NCI-H146 (cell line): ENCODE results near the gene ZNF408.
"Not testable (repeated sequence)": the region's sequence is repeated elsewhere in the genome, so short reads cannot be mapped to it uniquely, and the experiment has no call there.

Experiments
- DNase-seq: peaks from one replicate; lab custom pipeline; 2025; lab: John Stamatoyannopoulos, UW

Gene ZNF408

DNA sequence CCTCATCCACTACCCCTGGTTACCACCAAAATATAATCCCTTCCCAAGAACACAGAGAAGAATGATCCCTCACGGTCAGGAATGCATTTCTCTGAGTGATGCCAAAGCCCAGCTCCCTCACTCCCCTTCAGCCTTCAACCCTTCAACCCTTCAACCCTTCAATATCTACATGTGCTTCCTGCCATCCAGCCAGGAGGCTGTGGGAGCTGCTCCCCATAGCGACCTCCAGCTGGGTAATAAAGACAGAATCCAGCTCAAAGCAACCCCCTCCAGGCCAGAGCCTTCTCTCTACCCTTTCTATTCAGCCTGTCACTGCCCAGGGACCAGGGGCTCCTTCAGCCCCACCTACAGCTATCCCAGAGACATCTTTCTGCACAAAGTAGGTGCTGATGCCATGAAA lies 3.1 kb upstream of the ZNF408 start:
- no peak for DNase-seq

DNA sequence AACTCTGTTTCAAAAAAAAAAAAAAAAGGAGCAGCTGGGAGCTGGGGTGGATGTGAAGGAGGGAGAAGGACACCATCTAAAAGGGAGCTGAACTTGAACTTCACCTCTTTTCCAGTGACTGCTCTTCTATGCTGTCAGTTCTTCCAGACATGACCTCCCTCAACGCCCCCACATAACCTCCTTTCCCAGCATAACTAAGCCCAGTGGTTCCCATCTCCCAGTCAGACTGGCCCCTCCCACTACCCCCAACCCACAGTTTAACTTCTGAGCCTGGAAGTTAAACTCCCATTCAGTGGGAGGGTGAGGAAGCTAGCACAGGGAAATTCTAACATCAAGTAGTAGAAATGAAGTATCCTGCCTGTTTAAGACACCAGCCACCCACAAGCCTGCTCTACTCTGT lies 2.2 kb upstream of the ZNF408 start:
- DNase-seq: no peak

DNA sequence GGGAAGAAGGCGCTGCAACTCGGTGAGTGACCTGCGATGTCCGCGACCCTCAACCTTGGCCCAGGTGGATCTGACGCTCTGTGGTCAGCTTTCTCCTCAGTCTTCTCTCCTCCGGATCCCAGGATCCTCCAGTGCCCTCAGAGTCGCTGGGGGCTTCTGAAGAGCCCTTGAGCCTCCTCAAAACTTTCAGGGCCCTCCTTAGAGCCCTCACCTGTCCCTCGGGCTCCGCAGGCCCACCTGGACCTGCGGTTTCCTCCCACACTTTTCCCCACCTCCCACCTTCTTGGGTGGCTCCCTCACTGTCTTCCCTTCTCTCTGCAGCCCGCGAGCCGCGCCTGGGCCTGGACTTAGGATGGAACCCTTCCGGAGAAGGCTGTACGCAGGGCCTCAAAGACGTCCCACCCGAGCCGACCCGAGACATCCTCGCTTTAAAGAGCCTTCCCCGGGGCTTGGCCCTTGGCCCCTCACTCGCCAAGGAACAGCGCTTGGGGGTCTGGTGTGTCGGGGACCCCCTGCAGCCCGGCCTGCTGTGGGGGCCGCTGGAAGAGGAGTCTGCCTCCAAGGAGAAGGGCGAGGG lies 335 bp downstream of the ZNF408 start:
- DNase-seq: no peak

DNA sequence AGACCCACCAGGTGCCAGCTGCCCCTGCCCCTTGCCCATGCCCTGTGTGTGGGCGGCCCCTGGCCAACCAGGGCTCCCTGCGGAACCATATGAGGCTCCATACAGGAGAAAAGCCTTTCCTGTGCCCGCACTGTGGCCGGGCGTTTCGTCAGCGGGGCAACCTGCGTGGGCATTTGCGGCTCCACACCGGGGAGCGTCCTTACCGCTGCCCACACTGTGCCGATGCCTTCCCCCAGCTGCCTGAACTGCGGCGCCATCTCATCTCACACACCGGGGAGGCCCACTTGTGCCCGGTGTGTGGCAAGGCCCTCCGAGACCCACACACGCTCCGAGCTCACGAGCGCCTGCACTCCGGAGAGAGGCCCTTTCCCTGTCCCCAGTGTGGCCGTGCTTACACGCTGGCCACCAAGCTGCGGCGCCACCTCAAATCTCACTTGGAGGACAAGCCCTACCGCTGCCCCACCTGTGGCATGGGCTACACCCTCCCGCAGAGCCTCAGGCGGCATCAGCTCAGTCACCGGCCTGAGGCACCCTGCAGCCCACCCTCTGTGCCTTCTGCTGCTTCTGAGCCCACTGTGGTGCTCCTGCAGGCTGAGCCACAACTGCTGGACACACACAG lies 4.3 kb downstream of the ZNF408 start:
- no peak for DNase-seq

DNA sequence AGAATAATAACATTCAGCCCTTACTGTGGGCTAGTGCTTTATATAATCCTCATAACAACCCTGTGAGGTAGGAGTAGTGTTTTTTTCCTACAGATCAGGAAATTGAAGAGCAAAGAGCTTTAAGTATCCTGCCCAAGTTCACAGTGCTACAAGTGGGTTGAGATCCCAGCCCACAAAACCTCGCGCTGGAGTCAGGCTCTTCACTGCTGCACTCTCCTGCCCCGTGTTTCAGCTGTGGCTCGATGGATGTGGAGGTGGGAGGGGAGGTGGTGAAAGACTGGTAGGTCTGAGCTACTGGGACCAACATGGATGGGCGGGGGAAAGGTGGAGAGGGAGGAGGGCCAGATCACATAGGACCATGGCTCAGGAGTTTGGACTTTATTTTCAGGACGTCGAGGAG lies 6.1 kb downstream of the ZNF408 start:
- no peak for DNase-seq

DNA sequence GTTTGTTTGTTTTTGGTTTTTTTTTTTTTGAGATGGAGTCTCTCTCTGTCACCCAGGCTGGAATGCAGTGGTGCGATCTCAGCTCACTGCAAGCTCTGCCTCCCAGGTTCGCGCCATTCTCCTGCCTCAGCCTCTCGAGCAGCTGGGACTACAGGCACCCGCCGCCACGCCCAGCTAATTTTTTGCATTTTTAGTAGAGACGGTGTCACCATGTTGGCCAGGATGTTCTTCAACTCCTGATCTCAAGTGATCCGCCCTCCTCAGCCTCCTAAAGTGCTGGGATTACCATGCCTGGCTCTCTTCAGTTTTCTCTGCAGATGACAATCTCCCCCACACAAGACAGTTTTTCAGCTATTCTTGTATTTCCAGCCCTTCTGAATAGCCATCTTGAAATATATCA lies 8.5 kb downstream of the ZNF408 start:
- not testable (repeated sequence) for DNase-seq

DNA sequence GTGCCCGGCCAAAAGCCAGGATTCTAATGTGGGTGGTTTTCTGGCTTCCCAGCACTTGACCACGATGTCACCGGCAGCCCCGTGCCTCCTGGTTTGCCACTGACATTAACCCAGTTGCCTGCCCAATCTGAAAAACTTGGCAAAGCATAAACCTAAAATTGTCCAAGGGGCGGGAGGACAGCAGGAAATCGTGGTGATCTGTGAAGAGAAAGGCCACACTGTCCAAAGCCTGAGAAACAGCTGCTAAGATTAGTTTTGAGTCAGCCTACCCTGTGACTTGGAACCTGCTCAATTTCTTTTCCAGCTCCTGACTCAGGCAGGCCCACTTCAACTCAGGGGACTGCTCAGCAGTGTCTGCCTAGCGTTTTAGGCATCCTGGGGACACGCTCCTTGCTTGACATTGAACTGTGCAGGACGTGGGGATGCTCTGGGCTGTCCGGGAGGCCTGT lies 10.0 kb downstream of the ZNF408 start:
- no peak for DNase-seq

DNA sequence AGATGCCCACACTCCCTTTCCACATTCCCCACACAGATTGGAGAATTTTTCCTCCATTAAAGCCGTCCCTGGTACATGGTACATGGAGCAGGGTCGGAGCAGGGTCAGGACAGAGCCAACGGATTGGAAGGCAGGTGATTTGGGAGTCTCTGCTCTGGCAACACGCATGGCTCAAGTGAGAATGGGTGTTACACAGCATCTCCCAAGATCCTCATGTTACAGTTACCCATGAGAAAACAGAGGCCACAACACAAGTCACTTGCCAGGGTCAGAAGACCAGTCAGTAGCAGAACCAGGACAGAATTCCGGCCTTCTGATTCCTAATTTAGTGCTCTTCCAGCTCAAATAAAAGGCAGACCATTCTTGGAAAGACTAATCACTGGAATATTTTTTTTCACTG lies 10.5 kb downstream of the ZNF408 start:
- DNase-seq: no peak

DNA sequence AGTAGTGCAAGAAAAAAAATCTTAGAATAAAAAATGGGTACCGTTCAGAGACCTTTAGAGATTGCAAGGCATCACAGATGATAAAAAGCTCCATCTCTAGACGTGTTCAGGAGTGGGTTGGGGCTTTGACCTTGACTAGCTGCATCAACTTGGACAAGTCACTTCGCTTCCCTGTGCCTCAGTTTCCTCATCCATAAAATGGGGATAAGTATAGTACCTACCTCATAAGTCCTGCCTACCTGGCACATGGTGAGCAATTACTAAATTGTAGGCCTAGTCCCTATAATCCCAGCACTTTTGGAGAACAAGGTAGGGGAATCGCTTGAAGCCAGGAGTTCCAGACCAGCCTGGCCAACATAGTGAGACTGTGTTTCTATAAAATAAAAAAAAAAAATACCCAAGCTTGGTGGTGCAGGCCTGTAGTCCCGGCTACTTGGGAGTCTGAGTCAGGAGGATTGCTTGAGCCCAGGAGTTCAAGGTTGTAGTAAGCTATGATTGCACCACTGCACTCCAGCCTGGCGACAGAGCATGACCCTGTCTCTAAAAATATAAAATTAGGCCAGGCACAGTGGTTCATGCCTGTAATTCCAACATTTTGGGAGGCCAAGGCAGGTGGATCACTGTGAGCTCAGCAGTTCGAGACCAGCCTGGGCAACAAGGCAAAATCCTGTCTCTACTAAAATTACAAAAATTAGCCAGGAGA lies 12.2 kb downstream of the ZNF408 start:
- no peak for DNase-seq

DNA sequence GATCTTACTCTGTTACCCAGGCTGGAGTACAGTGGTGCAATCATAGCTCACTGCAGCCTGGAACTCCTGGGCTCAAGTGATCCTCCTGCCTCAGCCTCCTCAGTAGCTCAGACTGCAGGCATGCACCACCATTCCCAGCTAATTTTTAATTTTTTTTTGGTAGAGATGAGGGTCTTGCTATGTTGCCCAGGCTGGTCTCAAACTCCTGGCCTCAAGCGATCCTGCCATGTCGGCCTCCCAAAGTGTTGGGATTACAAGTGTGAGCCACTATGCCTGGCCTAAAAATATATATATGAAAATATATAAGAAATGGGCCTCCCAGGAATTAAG lies 17.0 kb downstream of the ZNF408 start:
- not testable (repeated sequence) for DNase-seq

DNA sequence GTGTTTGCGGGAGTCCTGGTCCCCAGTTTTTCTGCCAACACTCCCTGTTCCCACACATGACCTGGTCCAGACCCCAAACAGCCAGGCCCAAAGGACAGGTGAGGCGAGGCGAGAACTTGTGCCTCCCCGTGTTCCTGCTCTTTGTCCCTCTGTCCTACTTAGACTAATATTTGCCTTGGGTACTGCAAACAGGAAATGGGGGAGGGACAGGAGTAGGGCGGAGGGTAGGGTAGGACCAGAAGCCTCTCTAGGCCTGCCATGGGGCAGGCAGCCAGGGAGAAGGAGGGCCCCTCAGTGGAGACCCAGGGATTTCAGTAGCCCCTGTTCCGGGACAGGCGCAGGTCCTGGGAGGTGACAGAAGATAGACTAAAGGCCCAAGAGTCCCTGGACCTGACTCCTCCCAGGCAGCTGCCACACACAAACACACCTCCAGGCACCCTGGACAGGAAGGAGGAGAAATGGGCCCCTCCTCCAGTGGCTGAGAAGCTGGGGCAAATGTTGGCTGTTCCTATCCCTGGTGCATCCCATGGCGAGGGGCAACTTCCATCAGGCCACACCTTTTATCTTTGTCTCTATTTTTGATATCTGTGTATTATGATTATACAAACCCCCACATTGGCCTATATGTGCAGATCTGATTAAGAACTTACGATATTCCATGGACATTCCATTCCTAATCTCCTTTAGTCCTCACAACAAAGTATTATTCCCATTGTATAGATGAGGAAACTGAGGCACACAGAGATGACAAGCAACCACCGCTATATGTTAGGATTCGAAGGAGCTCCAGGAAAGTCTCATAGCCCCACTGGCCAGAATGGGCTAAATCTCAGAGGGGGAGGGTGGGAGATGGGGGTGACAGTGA lies 17.6 kb downstream of the ZNF408 start:
- DNase-seq: peak; percentile 72

DNA sequence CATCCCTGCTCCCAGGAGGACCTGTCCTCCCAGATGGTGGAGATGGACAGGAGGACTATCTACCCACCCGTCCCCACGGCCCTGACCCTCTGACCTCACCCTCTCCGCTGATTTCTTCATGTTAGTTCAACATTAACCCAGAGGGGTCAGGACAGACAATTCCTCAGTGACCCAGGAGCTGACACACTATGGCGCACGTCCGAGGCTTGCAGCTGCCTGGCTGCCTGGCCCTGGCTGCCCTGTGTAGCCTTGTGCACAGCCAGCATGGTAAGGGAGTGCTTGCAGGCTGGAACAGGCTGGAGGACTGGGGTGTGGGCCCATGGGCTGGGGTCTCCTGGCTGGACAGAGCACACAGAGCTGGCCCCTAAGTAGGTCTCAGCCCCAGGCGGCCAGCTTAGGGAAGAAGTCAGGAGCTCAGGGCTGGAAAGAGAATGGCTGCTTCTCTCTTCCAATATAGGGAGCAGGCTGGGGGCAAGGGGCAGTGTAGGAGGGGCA lies 18.3 kb downstream of the ZNF408 start, which contains the start of gene F2:
F2 (plus strand) TSS at position 166 of the 495 bp plus-strand sequence; CDS start at position 189, 23 bp downstream.
- DNase-seq: no peak

DNA sequence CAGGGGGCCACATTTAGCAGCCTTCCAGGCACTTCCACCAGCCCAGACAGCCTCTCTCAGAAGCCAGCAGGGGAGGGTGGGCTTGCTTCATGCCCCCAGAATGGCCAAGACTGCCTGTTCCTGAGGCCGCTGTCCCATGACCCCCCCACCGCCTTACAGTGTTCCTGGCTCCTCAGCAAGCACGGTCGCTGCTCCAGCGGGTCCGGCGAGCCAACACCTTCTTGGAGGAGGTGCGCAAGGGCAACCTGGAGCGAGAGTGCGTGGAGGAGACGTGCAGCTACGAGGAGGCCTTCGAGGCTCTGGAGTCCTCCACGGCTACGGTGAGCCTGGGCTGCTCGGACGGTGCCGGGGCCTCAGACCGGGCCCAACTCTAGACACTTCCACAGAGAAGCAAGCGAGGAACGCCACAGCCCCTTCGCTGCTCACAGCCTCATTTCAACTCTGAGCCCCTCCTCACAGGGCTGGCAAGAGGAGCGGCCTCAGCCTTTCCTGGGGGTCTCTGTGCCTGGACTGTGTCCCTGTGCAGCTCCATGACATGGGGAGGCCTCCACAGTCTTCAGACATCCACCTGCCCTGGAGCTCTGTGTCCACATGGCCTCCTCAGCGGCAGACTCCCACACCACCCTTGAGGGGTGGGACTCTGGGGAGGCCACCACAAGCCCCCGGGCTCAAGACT lies 18.9 kb downstream of the ZNF408 start:
- no peak for DNase-seq

DNA sequence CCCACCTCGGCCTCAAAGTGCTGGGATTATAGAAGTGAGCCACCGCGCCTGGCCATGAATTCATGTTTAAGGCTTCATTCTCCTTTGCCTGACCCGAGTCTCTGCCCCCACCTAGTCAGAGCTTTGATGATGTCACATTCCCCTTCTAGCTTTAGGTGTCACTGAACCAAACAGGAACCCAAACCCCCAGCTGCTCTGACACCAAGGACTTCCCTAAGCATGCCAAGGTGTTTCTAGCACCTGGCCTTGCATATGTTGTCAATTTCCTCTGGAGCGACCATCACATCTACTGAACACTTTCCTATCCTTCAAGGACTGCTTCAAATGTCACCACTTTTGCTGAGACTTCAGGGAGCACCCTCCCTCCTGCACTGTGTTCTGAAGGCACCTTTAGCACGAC lies 20.5 kb downstream of the ZNF408 start:
- no peak for DNase-seq

DNA sequence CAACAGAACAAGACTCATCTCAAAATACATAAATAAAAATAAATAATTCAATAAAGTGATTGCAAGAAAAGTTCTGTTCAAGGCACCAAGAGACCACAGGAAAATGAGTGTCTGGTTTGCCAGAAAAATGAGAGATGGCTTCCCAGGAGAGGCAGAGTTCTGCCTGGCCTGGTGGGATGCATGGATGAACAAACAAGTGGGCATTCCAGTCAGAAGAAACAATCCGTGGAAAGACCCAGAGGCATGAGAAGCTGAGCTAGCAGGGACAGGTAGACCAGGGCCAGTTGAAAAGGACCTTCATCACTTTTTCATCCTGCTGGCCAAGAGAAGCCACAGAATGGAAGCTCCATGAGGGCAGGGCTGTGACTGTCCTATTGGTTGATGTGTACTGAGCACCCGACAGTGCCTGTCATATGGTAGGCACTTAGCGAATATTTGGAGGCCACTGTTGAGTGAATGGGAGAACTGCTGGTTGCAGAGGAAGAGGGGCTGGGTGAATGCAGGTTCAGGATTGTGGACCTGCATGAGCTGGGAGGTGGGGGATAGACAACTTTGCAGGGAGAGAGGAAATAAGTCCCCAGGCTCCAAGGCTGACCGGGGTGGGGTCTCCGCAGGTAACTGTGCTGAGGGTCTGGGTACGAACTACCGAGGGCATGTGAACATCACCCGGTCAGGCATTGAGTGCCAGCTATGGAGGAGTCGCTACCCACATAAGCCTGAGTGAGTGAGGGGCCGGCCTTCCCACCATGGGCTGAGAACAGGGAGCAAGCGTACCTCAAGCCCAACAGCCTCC lies 21.9 kb downstream of the ZNF408 start:
- DNase-seq: no peak

DNA sequence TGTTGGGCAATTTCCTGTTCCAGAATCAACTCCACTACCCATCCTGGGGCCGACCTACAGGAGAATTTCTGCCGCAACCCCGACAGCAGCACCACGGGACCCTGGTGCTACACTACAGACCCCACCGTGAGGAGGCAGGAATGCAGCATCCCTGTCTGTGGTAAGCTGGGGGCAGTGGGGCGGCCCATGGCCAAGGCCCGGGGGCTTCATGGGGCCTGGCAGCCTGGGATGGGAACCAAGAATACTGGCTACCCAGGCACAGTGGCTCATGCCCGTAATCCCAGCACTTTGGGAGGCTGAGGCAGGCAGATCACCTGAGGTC lies 22.5 kb downstream of the ZNF408 start:
- no peak for DNase-seq

DNA sequence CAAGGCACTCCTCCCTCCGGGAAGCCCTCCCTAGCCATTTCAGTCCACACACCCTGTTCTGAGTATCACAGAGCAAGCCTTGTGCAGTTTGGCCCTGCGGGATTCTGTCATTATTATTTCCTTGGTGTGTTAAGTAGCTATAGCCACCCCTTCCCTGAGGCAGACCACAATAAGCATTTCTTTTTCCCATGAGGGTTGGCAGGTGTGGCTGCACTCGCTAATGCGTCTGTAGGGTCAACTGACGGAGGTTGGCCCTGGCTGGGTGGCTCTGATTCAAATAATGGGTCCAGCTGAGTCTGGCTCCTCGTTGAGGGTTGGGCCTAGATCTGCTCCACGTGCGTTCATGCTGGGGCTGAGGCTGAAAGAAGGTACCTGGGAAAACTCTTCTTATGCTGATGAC lies 23.3 kb downstream of the ZNF408 start:
- DNase-seq: no peak

DNA sequence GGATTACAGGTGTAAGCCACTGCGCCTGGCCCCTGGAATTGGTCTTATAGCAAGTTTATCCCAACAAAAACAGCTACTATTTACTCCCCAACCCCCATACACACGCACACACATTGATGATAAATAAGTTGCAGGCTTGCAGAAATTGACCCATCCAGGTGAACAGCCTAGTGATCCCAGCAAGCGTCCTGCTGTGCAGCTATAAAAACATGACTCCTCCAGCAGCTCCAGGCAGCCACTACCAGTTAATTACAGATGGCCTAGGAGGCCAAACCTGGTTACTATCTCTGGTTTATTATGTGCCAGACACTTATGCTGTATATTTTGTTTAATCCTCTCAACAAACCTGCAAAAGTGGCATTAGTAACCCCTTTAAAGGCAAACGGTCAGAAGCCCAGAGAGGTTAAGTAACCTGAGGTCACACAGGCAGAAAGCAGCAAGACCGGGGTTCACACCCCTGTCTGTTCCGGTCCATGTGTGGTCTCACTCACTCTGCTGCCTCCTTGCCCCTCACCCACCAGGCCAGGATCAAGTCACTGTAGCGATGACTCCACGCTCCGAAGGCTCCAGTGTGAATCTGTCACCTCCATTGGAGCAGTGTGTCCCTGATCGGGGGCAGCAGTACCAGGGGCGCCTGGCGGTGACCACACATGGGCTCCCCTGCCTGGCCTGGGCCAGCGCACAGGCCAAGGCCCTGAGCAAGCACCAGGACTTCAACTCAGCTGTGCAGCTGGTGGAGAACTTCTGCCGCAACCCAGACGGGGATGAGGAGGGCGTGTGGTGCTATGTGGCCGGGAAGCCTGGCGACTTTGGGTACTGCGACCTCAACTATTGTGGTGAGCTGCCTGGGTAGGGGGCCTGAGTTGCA lies 24.7 kb downstream of the ZNF408 start:
- peak; percentile 42 for DNase-seq

DNA sequence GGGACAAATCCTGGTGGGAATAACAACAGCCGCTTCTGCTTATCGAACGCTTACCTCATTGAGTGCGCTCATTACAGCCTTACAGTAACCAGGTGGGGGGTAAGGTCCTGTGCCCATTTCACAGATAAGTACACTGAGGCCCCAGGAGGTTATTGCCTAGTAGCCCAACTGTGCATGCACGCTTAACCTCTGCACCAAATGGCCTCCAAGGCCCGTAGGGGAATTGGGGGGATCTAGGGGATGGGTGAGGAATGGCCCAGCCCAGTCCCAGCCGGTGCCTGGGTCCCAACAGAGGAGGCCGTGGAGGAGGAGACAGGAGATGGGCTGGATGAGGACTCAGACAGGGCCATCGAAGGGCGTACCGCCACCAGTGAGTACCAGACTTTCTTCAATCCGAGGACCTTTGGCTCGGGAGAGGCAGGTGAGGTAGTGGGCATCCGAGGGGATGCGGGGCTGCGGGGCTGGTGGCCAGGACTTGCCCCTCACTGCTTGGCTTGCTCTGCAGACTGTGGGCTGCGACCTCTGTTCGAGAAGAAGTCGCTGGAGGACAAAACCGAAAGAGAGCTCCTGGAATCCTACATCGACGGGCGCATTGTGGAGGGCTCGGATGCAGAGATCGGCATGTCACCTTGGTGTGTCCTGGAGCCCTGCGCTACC lies 25.5 kb downstream of the ZNF408 start:
- DNase-seq: no peak
